Measurements from ENCODE around the gene DNAI1.

GRCh38 chr9:34503406-34503805 is 44.8 kb downstream of the DNAI1 start:
- TF ChIP-seq CTCF (conservative IDR thresholded peaks at IDR 0.05 in 1 of 2, IDR thresholded peaks at IDR 0.05 in 1 of 2; ENCODE audit: extremely low read depth in 1 of 2, insufficient read depth in 1 of 2, low read depth in 1 of 2, low read length in 2 of 2) = no peak
- no peak for TF ChIP-seq EZH2 (IDR thresholded peaks at IDR 0.05; ENCODE audit: borderline replicate concordance, low read length)
